Right atrium auricular region (tissue), 2 donors: ENCODE results near the gene GRAMD1A. TPM values are rescaled to one million over a fixed set of nuclear protein-coding genes. Genes with fewer than 3 reads are reported as not detected.
A peak's percentile ranks its signal among the peaks of the same experiment; 100 is the strongest.

Experiments
- DNase-seq: peaks from one replicate; pipeline ENCODE4 v3.0.0-alpha.2; 2019; ENCODE audit warnings: low spot score
- H3K27ac ChIP-seq, 2 donors: fragments of 200-600 bp; sonication (generic); 1 replicate in 1 of 2; 2 replicates in 1 of 2; pipeline ENCODE4 v1.5.1; 2016 to 2019
- H3K27me3 ChIP-seq, 2 donors: fragments of 200-600 bp; sonication (generic); one replicate each; pipeline versions ENCODE4 v1.5.1 to v1.6.0; 2017 to 2019
- H3K36me3 ChIP-seq: fragments of 200-600 bp; sonication (generic); one replicate; pipeline ENCODE4 v1.5.1; 2016
- H3K4me1 ChIP-seq, 2 donors: fragments of 200-600 bp; sonication (generic); one replicate each; pipeline versions ENCODE4 v1.5.1 to v1.6.0; 2017 to 2019
- H3K4me3 ChIP-seq, 2 donors: fragments of 200-600 bp; sonication (generic); 1 replicate in 1 of 2; 2 replicates in 1 of 2; pipeline ENCODE4 v1.5.1; 2017 to 2019; ENCODE audit warnings: mild to moderate bottlenecking in 1 of 2, moderate library complexity in 1 of 2
- H3K9me3 ChIP-seq, 2 donors: fragments of 200-600 bp; sonication (generic); one replicate each; pipeline ENCODE4 v1.5.1; 2019
- CTCF ChIP-seq, 2 donors: fragments of 200-600 bp; sonication (generic); IDR thresholded peaks; one replicate each; pipeline ENCODE4 v1.5.1; 2019; ENCODE audit warnings: antibody characterized with exemption in 2 of 2
- total RNA-seq, 2 donors: library from RNA; depleted of rRNA; stranded (reverse); fragments of >200 nt; gene quantifications; one replicate each; pipeline ENCODE4 v1.1.0, GENCODE V29; 2016

GRAMD1A gene
- 10 to 100 TPM; 29.6 to 37.7 TPM for total RNA-seq

GRCh38 chr19:34999498-35000337 is at the start of gene GRAMD1A:
Gene GRAMD1A (plus strand): TSS chr19:35000323. CDS start chr19:35000479, 156 bp downstream.
- peak; percentile 87 for DNase-seq
- Histone ChIP-seq H3K4me3 (peak within 1 kb of the TSS; percentile 73 to 97), H3K27ac (peak within 1 kb of the TSS; percentile 98), H3K9me3 (no peaks in the 10 kb centered on the region), H3K4me1 (peaks cover 0 to 70% of the 10 kb centered on the region in 2 donors), H3K36me3 (no peaks in the 10 kb centered on the region), H3K27me3 (no peaks in the 10 kb centered on the region)
- TF ChIP-seq CTCF (IDR thresholded peaks at IDR 0.05) = no peak

GRCh38 chr19:34953092-34953491 is 47.0 kb upstream of the GRAMD1A start:
- no peak for TF ChIP-seq CTCF (IDR thresholded peaks at IDR 0.05)
- no peaks in the 10 kb centered on the region for H3K27me3 ChIP-seq
- peaks cover 27 to 82% of the 10 kb centered on the region in 2 donors for H3K9me3 ChIP-seq
- DNase-seq = no peak
- H3K36me3 ChIP-seq = peaks cover 12% of the 10 kb centered on the region
- H3K27ac ChIP-seq = no peak overlapping the region
- no peaks in the 10 kb centered on the region for H3K4me1 ChIP-seq
- no peak overlapping the region for H3K4me3 ChIP-seq

GRCh38 chr19:34957830-34958751 is 42.0 kb upstream of the GRAMD1A start:
- peaks cover 47 to 83% of the 10 kb centered on the region in 2 donors for H3K9me3 ChIP-seq

GRCh38 chr19:34959021-34959420 is 41.1 kb upstream of the GRAMD1A start:
- Histone ChIP-seq H3K27me3 (no peaks in the 10 kb centered on the region), H3K27ac (no peak overlapping the region), H3K4me1 (peaks cover 0 to 20% of the 10 kb centered on the region in 2 donors), H3K9me3 (peaks cover 43 to 73% of the 10 kb centered on the region in 2 donors), H3K4me3 (no peak overlapping the region), H3K36me3 (peaks cover 39% of the 10 kb centered on the region)
- no peak for TF ChIP-seq CTCF (IDR thresholded peaks at IDR 0.05)
- DNase-seq = no peak

More at GRCh38 chr19:34957830-34958751, 42.0 kb upstream of the GRAMD1A start:
- DNase-seq = no peak
- Histone ChIP-seq H3K4me1 (peaks cover 0 to 16% of the 10 kb centered on the region in 2 donors), H3K36me3 (peaks cover 39% of the 10 kb centered on the region), H3K27me3 (no peaks in the 10 kb centered on the region), H3K4me3 (no peak overlapping the region), H3K27ac (no peak overlapping the region)
- no peak for TF ChIP-seq CTCF (IDR thresholded peaks at IDR 0.05)

GRCh38 chr19:34960103-34960805 is 39.9 kb upstream of the GRAMD1A start:
- no peak for TF ChIP-seq CTCF (IDR thresholded peaks at IDR 0.05)
- H3K27ac ChIP-seq = no peak overlapping the region
- H3K4me3 ChIP-seq = no peak overlapping the region
- H3K4me1 ChIP-seq = peaks cover 0 to 23% of the 10 kb centered on the region in 2 donors
- DNase-seq = no peak
- H3K36me3 ChIP-seq = peaks cover 39% of the 10 kb centered on the region
- no peaks in the 10 kb centered on the region for H3K27me3 ChIP-seq
- peaks cover 43 to 62% of the 10 kb centered on the region in 2 donors for H3K9me3 ChIP-seq
